ENCODE data around the gene SELENOS. TPM values are rescaled to one million over a fixed set of nuclear protein-coding genes. Genes with fewer than 3 reads are reported as not detected.

Gene SELENOS
- total and polyA plus RNA-seq, 8 donors: 37.4 to 184 (median 74.7) TPM

DNA sequence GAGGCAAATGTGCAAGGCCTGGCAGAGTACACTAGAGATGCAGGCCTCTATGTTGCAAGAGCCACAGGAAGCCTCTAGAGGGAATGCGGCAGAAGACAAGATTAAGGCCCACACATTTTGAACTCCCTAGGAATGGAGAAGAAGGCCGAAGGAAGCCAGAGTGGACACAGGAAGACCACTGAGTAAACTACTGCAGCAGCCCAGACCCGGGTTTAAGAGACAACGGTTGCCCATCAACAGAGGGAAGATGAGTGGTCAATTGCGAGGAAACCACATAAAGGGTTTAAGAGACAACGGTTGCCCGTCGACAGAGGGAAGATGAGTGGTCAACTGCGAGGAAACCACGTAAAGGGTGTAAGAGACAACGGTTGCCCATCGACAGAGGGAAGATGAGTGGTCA lies 40.0 kb downstream of the SELENOS start:
- DNase-seq: no peak
- intact Hi-C loops (cut with DNase I; ENCODE audit: low total_unique reads): no loop called here
- Histone ChIP-seq H3K9me3 (no peaks in the 10 kb centered on the region), H3K4me3 (no peak overlapping the region), H3K4me1 (peaks cover 11 to 94% (median 49%) of the 10 kb centered on the region in 4 donors), H3K27me3 (no peaks in the 10 kb centered on the region), H3K36me3 (peaks cover 12 to 32% (median 29%) of the 10 kb centered on the region in 4 donors), H3K27ac (peak overlapping the region in 2 of 5 donors; percentile 10 to 66)
- TF ChIP-seq POLR2AphosphoS5 (IDR thresholded peaks at IDR 0.05): no peak
- no peak for TF ChIP-seq EP300 (IDR thresholded peaks at IDR 0.05)
- TF ChIP-seq, protein P1, sequence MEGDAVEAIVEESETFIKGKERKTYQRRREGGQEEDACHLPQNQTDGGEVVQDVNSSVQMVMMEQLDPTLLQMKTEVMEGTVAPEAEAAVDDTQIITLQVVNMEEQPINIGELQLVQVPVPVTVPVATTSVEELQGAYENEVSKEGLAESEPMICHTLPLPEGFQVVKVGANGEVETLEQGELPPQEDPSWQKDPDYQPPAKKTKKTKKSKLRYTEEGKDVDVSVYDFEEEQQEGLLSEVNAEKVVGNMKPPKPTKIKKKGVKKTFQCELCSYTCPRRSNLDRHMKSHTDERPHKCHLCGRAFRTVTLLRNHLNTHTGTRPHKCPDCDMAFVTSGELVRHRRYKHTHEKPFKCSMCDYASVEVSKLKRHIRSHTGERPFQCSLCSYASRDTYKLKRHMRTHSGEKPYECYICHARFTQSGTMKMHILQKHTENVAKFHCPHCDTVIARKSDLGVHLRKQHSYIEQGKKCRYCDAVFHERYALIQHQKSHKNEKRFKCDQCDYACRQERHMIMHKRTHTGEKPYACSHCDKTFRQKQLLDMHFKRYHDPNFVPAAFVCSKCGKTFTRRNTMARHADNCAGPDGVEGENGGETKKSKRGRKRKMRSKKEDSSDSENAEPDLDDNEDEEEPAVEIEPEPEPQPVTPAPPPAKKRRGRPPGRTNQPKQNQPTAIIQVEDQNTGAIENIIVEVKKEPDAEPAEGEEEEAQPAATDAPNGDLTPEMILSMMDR (IDR thresholded peaks at IDR 0.05): no peak
- TF ChIP-seq POLR2A (IDR thresholded peaks at IDR 0.05): no peak
- 81 to 92% (median 88%) methylated on average over 12 of the region's 12 CpGs for WGBS, 5 donors

DNA sequence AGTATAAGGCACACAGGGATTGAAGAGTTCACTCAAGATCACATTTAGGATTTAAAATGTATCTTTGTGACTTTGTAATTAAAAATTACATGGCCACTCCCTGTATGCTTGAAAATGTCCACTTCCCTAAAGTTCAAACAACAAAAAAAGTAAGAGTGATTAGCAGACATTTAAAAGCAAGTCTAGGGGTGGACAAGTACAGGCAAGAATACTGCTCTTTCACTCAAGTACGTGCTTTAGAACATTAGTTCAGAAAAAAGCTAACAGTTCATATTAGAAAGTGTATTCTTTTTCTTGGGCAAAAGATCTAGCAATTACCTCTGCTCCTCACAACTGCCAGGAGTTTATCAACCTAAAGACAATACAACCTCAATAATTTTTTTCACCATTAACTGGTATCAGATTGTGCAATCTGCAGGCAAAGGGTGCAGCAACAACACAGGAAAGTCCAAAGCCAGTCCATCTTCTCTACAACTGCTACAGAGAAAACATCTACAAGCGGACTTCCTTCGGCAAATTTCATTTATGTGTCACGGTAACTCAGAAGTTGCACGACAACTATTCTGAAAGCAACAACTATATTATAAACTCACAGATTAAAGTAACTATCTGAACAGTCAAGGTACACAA lies 43.5 kb downstream of the SELENOS start:
- intact Hi-C loops (cut with DNase I; ENCODE audit: low total_unique reads): no loop called here

DNA sequence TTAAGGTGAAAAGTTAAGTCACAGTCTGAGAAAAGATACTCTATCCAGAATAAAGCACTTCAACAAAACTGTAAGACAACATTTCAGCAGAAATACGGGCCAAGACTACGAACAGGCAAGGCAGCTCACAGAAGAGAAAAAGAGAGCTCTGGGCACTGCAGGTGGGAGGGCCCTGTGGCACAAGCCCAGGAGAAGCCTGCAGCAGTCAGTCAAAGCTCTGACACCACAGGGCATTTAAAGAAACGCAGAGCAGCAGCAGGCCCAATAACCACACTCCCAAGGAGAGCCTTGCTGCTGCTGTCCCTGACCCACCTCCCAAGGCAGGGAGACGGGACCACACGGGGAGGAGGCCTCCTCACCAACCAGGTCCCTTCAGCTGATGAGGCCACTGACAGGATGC lies 44.6 kb downstream of the SELENOS start:
- no peak overlapping the region for H3K4me3 ChIP-seq
- peaks cover 0 to 9% (median 4%) of the 10 kb centered on the region in 4 donors for H3K9me3 ChIP-seq
- intact Hi-C loops (cut with DNase I; ENCODE audit: low total_unique reads): no loop called here
- TF ChIP-seq POLR2AphosphoS5 (IDR thresholded peaks at IDR 0.05): no peak
- TF ChIP-seq POLR2A (IDR thresholded peaks at IDR 0.05): no peak
- no peak for TF ChIP-seq EP300 (IDR thresholded peaks at IDR 0.05)
- TF ChIP-seq, protein P1 (IDR thresholded peaks at IDR 0.05): no peak
- peaks cover 0 to 56% (median 14%) of the 10 kb centered on the region in 4 donors for H3K4me1 ChIP-seq
- no peak overlapping the region for H3K27ac ChIP-seq
- DNase-seq: no peak
- peaks cover 12 to 38% (median 33%) of the 10 kb centered on the region in 4 donors for H3K36me3 ChIP-seq
- WGBS, 5 donors: 55 to 77% (median 71%) methylated on average over 5 of the region's 5 CpGs
- no peaks in the 10 kb centered on the region for H3K27me3 ChIP-seq

More for the DNA sequence above, 43.5 kb downstream of the SELENOS start:
- Histone ChIP-seq H3K27me3 (no peaks in the 10 kb centered on the region), H3K27ac (no peak overlapping the region), H3K4me1 (peaks cover 0 to 67% (median 23%) of the 10 kb centered on the region in 4 donors), H3K9me3 (peaks cover 0 to 2% (median under 1%) of the 10 kb centered on the region in 4 donors), H3K4me3 (no peak overlapping the region), H3K36me3 (peaks cover 12 to 38% (median 33%) of the 10 kb centered on the region in 4 donors)
- 77 to 93% (median 89%) methylated on average over 5 of the region's 5 CpGs for WGBS, 5 donors
- DNase-seq: no peak
- no peak for TF ChIP-seq POLR2AphosphoS5 (IDR thresholded peaks at IDR 0.05)

DNA sequence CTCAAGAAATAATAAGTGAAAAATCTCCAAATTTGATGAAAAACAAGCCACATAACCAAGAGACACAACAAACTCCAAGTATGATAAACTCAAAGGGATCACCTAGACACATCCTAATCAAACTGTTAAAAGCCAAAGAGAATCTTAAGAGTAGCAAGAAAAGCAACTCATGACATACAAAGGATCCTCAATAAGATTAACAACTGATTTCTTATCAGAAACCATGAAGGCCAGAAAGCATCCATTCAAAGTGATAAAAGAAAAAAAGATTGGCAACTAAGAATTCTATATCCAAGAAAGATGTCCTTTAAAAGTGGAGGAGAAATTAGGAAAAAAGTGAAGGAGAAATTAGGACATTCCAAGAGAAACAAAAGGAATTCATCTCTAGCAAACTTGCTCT lies 49.0 kb downstream of the SELENOS start:
- Histone ChIP-seq H3K36me3 (peaks cover 0 to 18% (median 12%) of the 10 kb centered on the region in 4 donors), H3K27ac (no peak overlapping the region), H3K9me3 (peaks cover 0 to 9% (median 4%) of the 10 kb centered on the region in 4 donors), H3K4me3 (no peak overlapping the region), H3K4me1 (peaks cover 0 to 29% (median 16%) of the 10 kb centered on the region in 4 donors), H3K27me3 (no peaks in the 10 kb centered on the region)
- intact Hi-C loops (cut with DNase I; ENCODE audit: low total_unique reads): no loop called here
- DNase-seq: no peak
- TF ChIP-seq EP300 (IDR thresholded peaks at IDR 0.05): no peak

DNA sequence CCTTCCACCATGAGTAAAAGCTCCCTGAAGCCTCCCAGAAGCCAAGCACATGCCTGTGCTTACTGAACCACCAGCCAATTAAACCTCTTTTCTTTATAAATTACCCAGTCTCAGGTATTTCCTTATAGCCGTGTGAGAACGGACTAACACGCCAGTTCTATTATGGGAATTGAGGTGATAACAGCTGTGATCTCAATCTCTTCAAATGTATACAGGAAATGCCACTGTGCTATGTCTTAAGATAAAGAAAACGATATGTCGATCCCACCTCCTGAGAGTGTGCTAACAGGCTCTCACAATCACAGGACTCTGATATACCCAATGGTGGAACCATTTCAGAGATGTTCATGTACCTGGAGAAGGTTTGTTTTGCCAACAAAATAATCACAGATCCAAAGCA lies 51.6 kb downstream of the SELENOS start:
- intact Hi-C loops (cut with DNase I; ENCODE audit: low total_unique reads): no loop called here
- Histone ChIP-seq H3K4me1 (peaks cover 0 to 38% (median 23%) of the 10 kb centered on the region in 4 donors), H3K27me3 (no peaks in the 10 kb centered on the region), H3K9me3 (peaks cover 0 to 9% (median 4%) of the 10 kb centered on the region in 4 donors), H3K4me3 (no peak overlapping the region), H3K36me3 (peaks cover 0 to under 1% (median 0%) of the 10 kb centered on the region in 4 donors), H3K27ac (no peak overlapping the region)
- 64 to 82% (median 72%) methylated on average over 5 of the region's 5 CpGs for WGBS, 5 donors
- DNase-seq: no peak
- TF ChIP-seq, protein P1 (IDR thresholded peaks at IDR 0.05): no peak
- no peak for TF ChIP-seq POLR2AphosphoS5 (IDR thresholded peaks at IDR 0.05)
- TF ChIP-seq POLR2A (IDR thresholded peaks at IDR 0.05): no peak
- TF ChIP-seq EP300 (IDR thresholded peaks at IDR 0.05): no peak

Other genes with a start within 250 kb of the SELENOS start
- gene CHSY1, start 25.4 kb downstream of the SELENOS start, total RNA-seq: 10 to 100 TPM; 20.7 to 57.1 (median 35.1) TPM
- gene CHSY1, start 25.4 kb downstream of the SELENOS start, polyA plus RNA-seq: 10 to 100 TPM in 1 of 3 donors, 1 to 10 TPM in 2; 4.7 to 11.8 (median 9.0) TPM
- 10 to 100 TPM in 4 of 5 donors, 1 to 10 TPM in 1; 3.5 to 75.6 (median 32.1) TPM for gene SNRPA1, start 17.8 kb upstream of the SELENOS start, total RNA-seq
- 10 to 100 TPM; 58.9 to 61.7 (median 59.1) TPM for gene SNRPA1, start 17.8 kb upstream of the SELENOS start, polyA plus RNA-seq
- gene PCSK6, start 212.2 kb upstream of the SELENOS start, total RNA-seq: 10 to 100 TPM in 4 of 5 donors, 1 to 10 TPM in 1; 2.9 to 91.5 (median 24.4) TPM
- gene PCSK6, start 212.2 kb upstream of the SELENOS start, polyA plus RNA-seq: 10 to 100 TPM in 1 of 3 donors, 1 to 10 TPM in 2; 2.8 to 14.4 (median 8.2) TPM